AG09319 (cell line): ENCODE data around the gene CD1D.
"Not testable (repeated sequence)": the region's sequence is repeated elsewhere in the genome, so short reads cannot be mapped to it uniquely, and the experiment has no call there.

Experiments
- DNase-seq: peaks from one replicate; pipeline ENCODE4 v3.0.0-alpha.2; 2010; ENCODE audit warnings: low read depth; ENCODE audit errors: extremely low read depth
- CTCF ChIP-seq: IDR thresholded peaks from 2 replicates; pipeline ENCODE4 v1.5.1; 2011; ENCODE audit warnings: low read depth, mild to moderate bottlenecking, inconsistent platforms, low read length, moderate library complexity

The CD1D gene

GRCh38 chr1:158212320-158212719 is 31.6 kb downstream of the CD1D start:
- no peak for TF ChIP-seq CTCF
- no peak for DNase-seq

- DNase-seq = not testable (repeated sequence)
Measured at GRCh38 chr1:158223445-158223844, 42.8 kb downstream of the CD1D start.

- TF ChIP-seq CTCF = no peak
- no peak for DNase-seq
Measured at GRCh38 chr1:158227904-158228623, 47.4 kb downstream of the CD1D start.
